HEK293T (cell line): ENCODE results near the gene OR2A1.
"Not testable (repeated sequence)": the region's sequence is repeated elsewhere in the genome, so short reads cannot be mapped to it uniquely, and the experiment has no call there.

ENCODE experiments used
- CTCF ChIA-PET: fragments of 350-600 bp; formaldehyde crosslinking; extraction: SDS; loops from one replicate; lab custom pipeline; 2021; ENCODE audit warnings: antibody characterized with exemption, inconsistent platforms; lab: Yijun Ruan, JAX
- POLR2A ChIA-PET: fragments of 350-600 bp; formaldehyde crosslinking; extraction: SDS; loops from one replicate; lab custom pipeline; 2020; ENCODE audit warnings: antibody characterized with exemption, inconsistent platforms; lab: Yijun Ruan, JAX
- DNase-seq: peaks from one replicate; pipeline ENCODE4 v3.0.0; 2012; ENCODE audit warnings: mixed read lengths; ENCODE audit errors: extremely low spot score

Gene OR2A1

GRCh38 chr7:144319547-144319946, 7.3 kb downstream of the OR2A1 start:
- DNase-seq, POLR2A ChIA-PET, CTCF ChIA-PET: not testable (repeated sequence)

DNA sequence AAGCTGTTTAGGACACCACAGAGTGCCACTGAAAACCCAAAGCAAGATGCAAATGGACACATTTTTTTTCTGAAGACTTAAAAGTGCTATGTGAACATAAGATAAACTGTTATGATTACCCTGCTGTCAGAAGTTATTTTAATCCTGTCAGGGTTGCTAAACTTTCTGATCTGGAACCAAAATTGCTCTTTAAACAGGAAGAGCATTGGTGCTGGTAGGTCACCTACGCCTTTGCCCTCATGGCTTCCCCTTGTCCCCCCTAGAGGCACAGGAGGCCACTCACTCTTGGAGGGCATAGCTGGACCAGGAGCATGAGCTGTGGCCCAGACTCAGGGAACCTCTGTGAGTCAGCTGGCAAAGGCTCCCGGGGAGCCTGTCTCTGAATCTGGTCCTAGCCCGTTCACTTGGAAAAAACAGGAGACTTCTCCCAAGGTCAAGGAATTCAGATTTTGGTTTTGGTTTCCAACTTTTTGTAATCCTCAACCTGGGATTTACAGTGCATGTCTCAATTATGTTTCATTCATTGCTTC, 9.5 kb downstream of the OR2A1 start:
- DNase-seq, POLR2A ChIA-PET, CTCF ChIA-PET: not testable (repeated sequence)

- DNase-seq, CTCF ChIA-PET: not testable (repeated sequence)
Observed at GRCh38 chr7:144323359-144323758, 11.1 kb downstream of the OR2A1 start.

DNA sequence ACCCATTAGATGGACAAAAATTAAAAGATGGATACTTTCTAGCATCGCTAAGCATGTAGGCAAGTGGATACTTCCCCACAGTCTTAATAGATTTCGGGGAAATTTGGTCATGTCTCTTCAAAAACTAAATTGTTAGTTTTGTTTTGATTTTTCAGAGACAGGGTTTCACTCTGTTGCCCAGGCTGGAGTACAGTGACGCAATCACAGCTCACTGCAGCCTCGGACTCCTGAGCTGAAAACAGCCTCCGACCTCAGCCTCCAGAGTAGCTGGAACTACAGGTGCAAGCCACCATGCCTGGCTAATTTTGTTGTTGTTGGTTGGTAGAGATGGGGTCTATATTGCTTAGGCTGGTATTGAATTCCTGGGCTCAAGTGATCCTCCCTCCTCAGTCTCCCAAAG, 13.6 kb downstream of the OR2A1 start:
- POLR2A ChIA-PET, CTCF ChIA-PET, DNase-seq: not testable (repeated sequence)

More at GRCh38 chr7:144323359-144323758, 11.1 kb downstream of the OR2A1 start:
- POLR2A ChIA-PET: not testable (repeated sequence)

- POLR2A ChIA-PET, DNase-seq, CTCF ChIA-PET: not testable (repeated sequence)
Observed at GRCh38 chr7:144330044-144330443, 17.8 kb downstream of the OR2A1 start.

- CTCF ChIA-PET: interaction anchor here (0.7 kb wide), 1 partner anchor 85 kb away, joined by 3 read pairs; no protein-coding TSS in a partner anchor
- DNase-seq, POLR2A ChIA-PET: not testable (repeated sequence)
Observed at GRCh38 chr7:144331221-144331995, 19.2 kb downstream of the OR2A1 start.

GRCh38 chr7:144331996-144332288, 19.7 kb downstream of the OR2A1 start:
- POLR2A ChIA-PET, DNase-seq: not testable (repeated sequence)
- CTCF ChIA-PET: interaction anchor here (0.7 kb wide), 1 partner anchor 84 kb away, joined by 3 read pairs; no protein-coding TSS in a partner anchor

- CTCF ChIA-PET, DNase-seq, POLR2A ChIA-PET: not testable (repeated sequence)
Observed at GRCh38 chr7:144348625-144349024, 36.4 kb downstream of the OR2A1 start.

- CTCF ChIA-PET, DNase-seq: not testable (repeated sequence)
Observed at GRCh38 chr7:144351667-144352066, 39.4 kb downstream of the OR2A1 start.

GRCh38 chr7:144355176-144355822, 43.1 kb downstream of the OR2A1 start, which contains the start of gene ARHGEF5:
Gene ARHGEF5 (plus strand): TSS chr7:144355402. CDS start chr7:144362670, 7,268 bp downstream.
- POLR2A ChIA-PET, DNase-seq, CTCF ChIA-PET: not testable (repeated sequence)

More at GRCh38 chr7:144351667-144352066, 39.4 kb downstream of the OR2A1 start:
- POLR2A ChIA-PET: not testable (repeated sequence)

- DNase-seq, POLR2A ChIA-PET, CTCF ChIA-PET: not testable (repeated sequence)
Observed at GRCh38 chr7:144356185-144356584, 44.0 kb downstream of the OR2A1 start.

- CTCF ChIA-PET, POLR2A ChIA-PET, DNase-seq: not testable (repeated sequence)
Observed at GRCh38 chr7:144356860-144357259, 44.6 kb downstream of the OR2A1 start.

GRCh38 chr7:144362061-144362460, 49.8 kb downstream of the OR2A1 start:
- DNase-seq, CTCF ChIA-PET, POLR2A ChIA-PET: not testable (repeated sequence)

DNA sequence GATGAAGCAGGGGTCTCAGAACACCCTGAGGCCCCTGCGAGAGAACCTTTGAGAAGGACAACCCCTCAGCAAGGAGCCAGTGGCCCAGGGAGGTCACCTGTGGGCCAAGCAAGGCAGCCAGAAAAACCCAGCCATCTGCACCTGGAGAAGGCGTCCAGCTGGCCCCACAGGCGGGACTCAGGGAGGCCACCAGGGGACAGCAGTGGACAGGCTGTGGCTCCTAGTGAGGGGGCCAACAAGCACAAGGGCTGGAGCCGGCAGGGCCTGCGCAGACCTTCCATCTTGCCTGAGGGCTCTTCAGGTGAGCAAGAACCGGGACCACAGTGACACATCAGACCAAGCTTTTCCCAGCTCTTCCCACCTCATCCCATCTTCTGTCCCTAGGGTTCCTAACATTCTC, 53.3 kb downstream of the OR2A1 start:
- POLR2A ChIA-PET, DNase-seq, CTCF ChIA-PET: not testable (repeated sequence)

- DNase-seq, CTCF ChIA-PET, POLR2A ChIA-PET: not testable (repeated sequence)
Observed at GRCh38 chr7:144367250-144367649, 55.0 kb downstream of the OR2A1 start.

DNA sequence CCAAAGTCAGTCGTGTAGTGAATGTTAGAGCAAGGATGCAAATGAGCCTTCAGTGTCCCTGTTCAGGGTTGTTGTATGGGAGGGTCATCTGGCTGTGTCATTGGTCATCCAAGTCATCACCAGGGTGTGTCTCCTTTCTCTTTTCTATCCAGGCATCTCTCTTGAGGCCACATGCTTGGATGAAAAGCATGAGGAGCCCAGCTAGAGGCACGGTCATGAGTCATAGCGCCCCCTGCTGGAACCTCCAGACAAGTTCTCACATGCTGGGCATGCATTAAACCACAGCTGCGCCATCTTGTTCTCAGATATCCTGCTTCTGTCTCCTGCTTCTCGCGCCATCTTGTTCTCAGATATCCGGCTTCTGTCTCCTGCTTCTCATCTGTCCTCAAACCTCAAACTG, 57.0 kb downstream of the OR2A1 start:
- CTCF ChIA-PET, DNase-seq, POLR2A ChIA-PET: not testable (repeated sequence)
